GM12891 (cell line): ENCODE results near the gene TMEM179.

Experiments
- DNase-seq: peaks from one replicate; pipeline ENCODE4 v3.0.0; 2011; ENCODE audit warnings: low spot score; ENCODE audit not compliant: insufficient read length
- FAIRE-seq: peaks from 2 replicates; lab custom pipeline; 2011; peaks lifted over from hg19 to GRCh38; lab: Jason Lieb, UNC
- PAX5 ChIP-seq: IDR thresholded peaks from 2 replicates; pipeline ENCODE4 v1.6.1; 2011; ENCODE audit warnings: low read length, moderate library complexity, mild to moderate bottlenecking; ENCODE audit not compliant: insufficient read depth, severe bottlenecking
- POLR2A ChIP-seq: IDR thresholded peaks from 2 replicates; pipeline ENCODE4 v1.6.1; 2011; ENCODE audit warnings: low read depth, low read length, control low read depth
- POLR2AphosphoS5 ChIP-seq: IDR thresholded peaks from 2 replicates; pipeline ENCODE4 v1.6.1; 2011; ENCODE audit warnings: low read depth, low read length, control low read depth
- POU2F2 ChIP-seq: IDR thresholded peaks from 2 replicates; pipeline ENCODE4 v1.6.1; 2011; ENCODE audit warnings: low read depth, mild to moderate bottlenecking, control low read depth, low read length, moderate library complexity
- SPI1 ChIP-seq: IDR thresholded peaks from 2 replicates; pipeline ENCODE4 v1.6.1; 2011; ENCODE audit warnings: low read depth, low read length, control low read depth
- TAF1 ChIP-seq: IDR thresholded peaks from 2 replicates; pipeline ENCODE4 v1.6.1; 2011; ENCODE audit warnings: low read depth, low read length, control low read depth

TMEM179 gene

GRCh38 chr14:104599446-104599845 is 5.1 kb downstream of the TMEM179 start:
- no peak for FAIRE-seq
- TF ChIP-seq TAF1: no peak
- TF ChIP-seq SPI1: no peak
- no peak for TF ChIP-seq POLR2A
- TF ChIP-seq PAX5: no peak
- TF ChIP-seq POU2F2: no peak
- TF ChIP-seq POLR2AphosphoS5: no peak
- peak; percentile 19 for DNase-seq

- DNase-seq: peak; percentile 18
- no peak for FAIRE-seq
- TF ChIP-seq TAF1 (no peak), POLR2AphosphoS5 (no peak), SPI1 (no peak), POU2F2 (no peak), PAX5 (no peak), POLR2A (no peak)
Measured at GRCh38 chr14:104598910-104599273, 5.7 kb downstream of the TMEM179 start.

- FAIRE-seq (no peak), DNase-seq (peak; percentile 15)
- no peak for TF ChIP-seq PAX5
- no peak for TF ChIP-seq POLR2A
- TF ChIP-seq TAF1: no peak
- no peak for TF ChIP-seq POLR2AphosphoS5
- no peak for TF ChIP-seq POU2F2
- TF ChIP-seq SPI1: no peak
Measured at GRCh38 chr14:104598039-104598909, 6.3 kb downstream of the TMEM179 start.

GRCh38 chr14:104597576-104597975 is 7.0 kb downstream of the TMEM179 start:
- no peak for FAIRE-seq
- TF ChIP-seq PAX5 (no peak), POLR2AphosphoS5 (no peak), TAF1 (no peak), SPI1 (no peak), POU2F2 (no peak), POLR2A (no peak)
- peak; percentile 16 for DNase-seq

- TF ChIP-seq POU2F2: no peak
- TF ChIP-seq POLR2AphosphoS5: no peak
- no peak for TF ChIP-seq SPI1
- no peak for TF ChIP-seq TAF1
- TF ChIP-seq PAX5: no peak
- TF ChIP-seq POLR2A: no peak
- DNase-seq: no peak
- no peak for FAIRE-seq
Measured at GRCh38 chr14:104596927-104597351, 7.6 kb downstream of the TMEM179 start.

GRCh38 chr14:104596451-104596918 is 8.1 kb downstream of the TMEM179 start:
- no peak for FAIRE-seq
- DNase-seq: peak; percentile 21
- TF ChIP-seq POLR2A (no peak), POLR2AphosphoS5 (no peak), SPI1 (no peak), POU2F2 (no peak), PAX5 (no peak), TAF1 (no peak)

- DNase-seq (peak; percentile 16), FAIRE-seq (no peak)
- TF ChIP-seq TAF1 (no peak), POLR2A (no peak), SPI1 (no peak), POU2F2 (no peak), POLR2AphosphoS5 (no peak), PAX5 (no peak)
Measured at GRCh38 chr14:104595911-104596450, 8.6 kb downstream of the TMEM179 start.

GRCh38 chr14:104595116-104595675 is 9.4 kb downstream of the TMEM179 start:
- FAIRE-seq (no peak), DNase-seq (no peak)
- TF ChIP-seq TAF1 (no peak), POLR2A (no peak), PAX5 (no peak), SPI1 (no peak), POLR2AphosphoS5 (no peak)

GRCh38 chr14:104594310-104595046 is 10.1 kb downstream of the TMEM179 start:
- no peak for FAIRE-seq
- TF ChIP-seq POLR2AphosphoS5 (no peak), TAF1 (no peak), PAX5 (no peak), POLR2A (no peak), POU2F2 (no peak), SPI1 (no peak)

More at GRCh38 chr14:104594310-104595046, 10.1 kb downstream of the TMEM179 start:
- DNase-seq: no peak
